AG04450 (cell line): ENCODE data around the gene RNF31. TPM values are rescaled to one million over a fixed set of nuclear protein-coding genes. Genes with fewer than 3 reads are reported as not detected.

Experiments used
- CTCF ChIA-PET: fragments of 300-600, 350-600 bp; formaldehyde crosslinking; extraction: SDS; loops from one replicate; lab custom pipeline; 2022; ENCODE audit warnings: antibody characterized with exemption, inconsistent platforms; lab: Charles Lee
- POLR2A ChIA-PET: fragments of 350-600 bp; formaldehyde crosslinking; extraction: SDS; loops from one replicate; lab custom pipeline; 2021; ENCODE audit warnings: antibody characterized with exemption, inconsistent platforms; lab: Yijun Ruan, JAX
- DNase-seq: peaks from one replicate; pipeline ENCODE4 v3.0.0-alpha.2; 2011; ENCODE audit warnings: low read depth, low spot score
- H3K27ac ChIP-seq: one replicate; pipeline ENCODE4 v1.5.1; 2012; ENCODE audit warnings: low read depth, low read length, control low read depth
- H3K27me3 ChIP-seq: one replicate; pipeline ENCODE4 v1.6.0; 2012; ENCODE audit warnings: low read length; ENCODE audit not compliant: control insufficient read depth, insufficient read depth
- H3K4me3 ChIP-seq: 2 replicates; pipeline ENCODE4 v1.5.1; 2011; ENCODE audit warnings: mild to moderate bottlenecking, low read depth, low read length, control low read depth
- H3K9me3 ChIP-seq: 2 replicates; pipeline ENCODE4 v1.5.1; 2012; ENCODE audit warnings: low read length; ENCODE audit not compliant: control insufficient read depth, insufficient read depth
- polyA plus RNA-seq: library from polyadenylated mRNA; depleted of rRNA; stranded (reverse); fragments of >200 nt; gene quantifications from 2 replicates; pipeline ENCODE4 v1.2.3, GENCODE V29; 2011
- TF ChIP-seq, protein P1 (sequence below): IDR thresholded peaks from 2 replicates; pipeline ENCODE4 v1.5.1; 2011; ENCODE audit warnings: low read depth, low read length, control low read depth, inconsistent platforms

Gene RNF31
- polyA plus RNA-seq, 1 experiment: 7.4 TPM

DNA sequence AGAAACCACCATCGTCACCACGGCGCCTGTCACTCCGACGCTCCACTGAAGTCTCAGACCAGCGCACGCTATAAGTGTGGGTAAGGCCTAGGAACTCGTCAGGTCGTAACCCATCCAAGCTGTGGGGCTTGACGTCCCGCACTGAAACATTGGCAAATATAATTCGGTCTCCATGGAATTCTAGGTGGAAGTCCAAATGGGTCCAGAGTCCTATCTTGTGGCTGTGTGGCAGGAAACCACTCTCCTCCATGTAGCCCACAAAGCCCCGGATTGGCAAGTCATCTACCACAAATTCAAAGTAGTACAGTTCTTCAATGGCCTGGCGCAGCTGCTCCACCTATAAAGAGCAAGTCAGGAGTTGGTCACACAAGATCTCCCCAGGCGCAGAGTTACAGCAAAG is 45.6 kb downstream of the RNF31 start:
- no peak overlapping the region for H3K27ac ChIP-seq
- TF ChIP-seq, protein P1, sequence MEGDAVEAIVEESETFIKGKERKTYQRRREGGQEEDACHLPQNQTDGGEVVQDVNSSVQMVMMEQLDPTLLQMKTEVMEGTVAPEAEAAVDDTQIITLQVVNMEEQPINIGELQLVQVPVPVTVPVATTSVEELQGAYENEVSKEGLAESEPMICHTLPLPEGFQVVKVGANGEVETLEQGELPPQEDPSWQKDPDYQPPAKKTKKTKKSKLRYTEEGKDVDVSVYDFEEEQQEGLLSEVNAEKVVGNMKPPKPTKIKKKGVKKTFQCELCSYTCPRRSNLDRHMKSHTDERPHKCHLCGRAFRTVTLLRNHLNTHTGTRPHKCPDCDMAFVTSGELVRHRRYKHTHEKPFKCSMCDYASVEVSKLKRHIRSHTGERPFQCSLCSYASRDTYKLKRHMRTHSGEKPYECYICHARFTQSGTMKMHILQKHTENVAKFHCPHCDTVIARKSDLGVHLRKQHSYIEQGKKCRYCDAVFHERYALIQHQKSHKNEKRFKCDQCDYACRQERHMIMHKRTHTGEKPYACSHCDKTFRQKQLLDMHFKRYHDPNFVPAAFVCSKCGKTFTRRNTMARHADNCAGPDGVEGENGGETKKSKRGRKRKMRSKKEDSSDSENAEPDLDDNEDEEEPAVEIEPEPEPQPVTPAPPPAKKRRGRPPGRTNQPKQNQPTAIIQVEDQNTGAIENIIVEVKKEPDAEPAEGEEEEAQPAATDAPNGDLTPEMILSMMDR: no peak
- ChIA-PET POLR2A (no interaction called here), CTCF (no interaction called here)
- no peaks in the 10 kb centered on the region; the same call in 1 of the 2 replicates for H3K9me3 ChIP-seq
- no peak for DNase-seq
- H3K4me3 ChIP-seq: no peak overlapping the region
- no peaks in the 10 kb centered on the region for H3K27me3 ChIP-seq

DNA sequence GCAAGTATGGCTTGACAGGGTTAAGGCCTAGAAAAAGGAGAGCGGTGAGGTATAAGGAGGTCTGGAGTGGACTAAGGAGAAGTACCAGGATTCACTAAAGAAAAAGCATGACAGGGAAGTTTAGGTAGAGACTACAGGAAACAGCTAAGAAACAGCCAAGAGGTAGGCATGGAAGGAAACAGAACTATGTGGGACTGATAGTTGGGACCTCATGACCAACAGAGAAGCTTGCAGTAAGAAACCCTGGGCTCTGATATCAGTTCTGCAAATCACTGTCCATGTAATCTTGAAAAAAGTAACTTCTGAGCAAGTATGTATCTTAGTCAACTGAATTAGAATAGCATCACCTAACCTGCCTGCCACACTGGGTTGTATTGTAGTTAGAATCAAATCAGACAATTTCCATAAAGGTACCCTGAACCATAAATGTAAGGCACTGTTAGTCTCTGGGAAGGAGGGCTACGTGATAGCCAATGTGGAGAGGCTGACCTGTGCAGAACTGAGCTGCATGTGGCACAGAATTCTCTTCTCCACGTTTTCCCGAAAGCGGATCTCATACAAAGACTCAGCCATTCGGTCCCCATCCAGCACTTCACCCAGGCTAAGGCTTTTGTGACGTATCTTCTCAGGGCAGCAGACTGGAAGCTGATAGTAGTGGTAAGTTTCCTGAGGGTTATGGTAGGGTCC is 47.0 kb downstream of the RNF31 start:
- TF ChIP-seq, protein P1: no peak
- Histone ChIP-seq H3K4me3 (peak overlapping the region; percentile 87), H3K9me3 (no peaks in the 10 kb centered on the region; the same call in 1 of the 2 replicates), H3K27me3 (no peaks in the 10 kb centered on the region), H3K27ac (no peak overlapping the region)
- no peak for DNase-seq
- POLR2A ChIA-PET: no interaction called here
- CTCF ChIA-PET: interaction anchor here (0.8 to 3.5 kb wide), 4 partner anchors 33 to 139 kb away, joined by 4 to 24 read pairs (median 4); partner anchors contain the start of genes IRF9 and TINF2

DNA sequence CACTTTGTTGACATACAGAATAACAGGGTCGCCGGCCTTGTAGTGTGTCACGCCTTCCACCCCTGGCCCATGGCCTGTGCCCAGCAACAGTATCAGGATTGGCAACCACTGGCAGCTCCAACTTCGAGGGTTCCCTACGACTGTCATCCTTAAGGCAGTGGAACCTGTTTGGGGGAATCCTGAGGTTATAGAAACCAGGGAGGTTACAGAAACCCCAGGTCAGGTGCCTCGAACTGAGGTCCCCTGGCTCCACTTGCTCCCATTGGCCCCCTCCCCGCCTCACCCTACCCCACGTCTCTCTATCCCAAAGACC is 47.5 kb downstream of the RNF31 start:
- H3K27ac ChIP-seq: peak overlapping the region; percentile 94

DNA sequence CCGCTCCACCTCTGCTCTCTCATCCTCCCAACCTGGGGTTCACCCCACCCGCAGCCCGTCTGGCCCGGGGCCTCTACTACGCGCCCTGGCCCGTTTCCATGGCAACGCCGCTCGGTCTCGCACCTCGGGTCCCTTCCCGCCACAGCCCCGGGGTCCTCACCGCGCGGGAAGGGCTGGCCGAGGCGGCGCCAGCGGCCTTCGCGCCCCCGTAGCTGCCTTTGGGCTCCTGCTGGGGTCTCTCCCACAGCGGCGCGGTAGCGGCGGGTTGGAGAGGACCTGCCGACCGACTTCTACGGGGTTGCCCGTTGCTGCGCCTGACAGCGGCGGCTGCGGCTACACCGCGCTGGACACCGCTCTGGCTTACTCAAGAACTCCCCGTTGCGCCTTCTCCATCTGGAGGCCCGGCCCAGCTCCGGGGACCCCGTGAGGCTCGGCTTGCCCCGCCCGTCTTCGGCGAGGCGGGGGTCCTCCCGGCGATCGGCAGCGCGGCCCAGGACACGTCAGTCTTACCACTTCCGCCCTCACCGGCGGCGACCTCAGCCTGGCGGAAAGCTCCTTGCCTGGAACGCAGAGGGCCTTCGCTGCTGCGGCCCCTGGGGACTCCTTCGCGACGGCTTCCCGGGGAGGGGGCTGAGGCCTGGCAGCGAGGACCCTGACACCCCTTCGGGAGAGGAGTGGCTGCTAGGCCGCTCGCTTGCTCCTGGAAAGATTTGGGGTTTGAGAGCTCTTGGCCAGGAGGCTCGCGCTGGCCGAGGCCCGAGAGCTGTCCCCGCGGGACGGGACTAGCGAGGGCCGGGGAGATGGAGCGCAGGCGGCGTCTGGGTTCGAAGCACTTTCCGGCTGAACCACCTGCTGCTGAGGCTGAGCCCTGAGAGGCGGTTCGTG is 48.1 kb downstream of the RNF31 start, which contains the start of gene TM9SF1:
Gene TM9SF1 (minus strand): TSS at position 256 of the 885 bp plus-strand sequence. CDS start 422 bp downstream, outside the sequence.
- POLR2A ChIA-PET: interaction anchor here (0.6 to 1.3 kb wide), 15 partner anchors 8 to 893 kb away, joined by 3 to 12 read pairs (median 3); partner anchors contain the start of genes CHMP4A, DCAF11, EMC9 and MDP1

More for the DNA sequence above, 47.5 kb downstream of the RNF31 start:
- Histone ChIP-seq H3K4me3 (peak overlapping the region; percentile 87), H3K27me3 (no peaks in the 10 kb centered on the region), H3K9me3 (no peaks in the 10 kb centered on the region; the same call in 1 of the 2 replicates)
- no peak for DNase-seq
- TF ChIP-seq, protein P1: no peak
- POLR2A ChIA-PET: interaction anchor here (0.6 to 1.3 kb wide), 5 partner anchors 19 to 105 kb away, joined by 3 to 12 read pairs (median 3); partner anchors contain the start of genes CHMP4A and EMC9
- CTCF ChIA-PET: interaction anchor here (0.8 to 3.5 kb wide), 4 partner anchors 34 to 138 kb away, joined by 4 to 24 read pairs (median 4); partner anchors contain the start of genes IRF9 and TINF2

More for the DNA sequence above, 48.1 kb downstream of the RNF31 start, which contains the start of gene TM9SF1:
- Histone ChIP-seq H3K4me3 (peak within 1 kb of the TSS; percentile 87), H3K27me3 (no peaks in the 10 kb centered on the region), H3K27ac (peak within 1 kb of the TSS; percentile 94), H3K9me3 (no peaks in the 10 kb centered on the region; the same call in 1 of the 2 replicates)
- DNase-seq: peak; percentile 64
- CTCF ChIA-PET: interaction anchor here (0.8 to 3.5 kb wide), 7 partner anchors 34 to 138 kb away, joined by 3 to 24 read pairs (median 4); partner anchors contain the start of genes IRF9 and TINF2
- TF ChIP-seq, protein P1: no peak
